HFFc6 (cell line): Measurements from ENCODE around the gene PDSS1. TPM values are rescaled to one million over a fixed set of nuclear protein-coding genes. Genes with fewer than 3 reads are reported as not detected.

ENCODE experiments used
- DNase-seq: peaks from one replicate; pipeline ENCODE4 v3.0.0-alpha.2; 2018
- H3K27ac Mint-ChIP-seq: 2 replicates; pipeline ENCODE4 v1.8.0; 2020; ENCODE audit warnings: mild to moderate bottlenecking, mixed read lengths
- H3K27me3 Mint-ChIP-seq: 2 replicates; pipeline ENCODE4 v1.8.0; 2021; ENCODE audit warnings: mild to moderate bottlenecking, moderate library complexity, mixed read lengths; ENCODE audit not compliant: insufficient read depth
- H3K36me3 Mint-ChIP-seq: 2 replicates; pipeline ENCODE4 v1.8.0; 2021; ENCODE audit warnings: low read depth, mixed read lengths
- H3K4me1 Mint-ChIP-seq: 2 replicates; pipeline ENCODE4 v1.8.0; 2020; ENCODE audit warnings: low read depth, mixed read lengths
- H3K4me3 Mint-ChIP-seq: 2 replicates; pipeline ENCODE4 v1.8.0; 2020; ENCODE audit warnings: mild to moderate bottlenecking, moderate library complexity, mixed read lengths
- H3K9me3 Mint-ChIP-seq: 2 replicates; pipeline ENCODE4 v1.8.0; 2020; ENCODE audit warnings: mild to moderate bottlenecking, mixed read lengths
- CTCF ChIP-seq: fragments of 200-600 bp; sonication (generic); IDR thresholded peaks from 2 replicates; pipeline ENCODE4 v1.5.0; 2021; ENCODE audit warnings: antibody characterized with exemption, mild to moderate bottlenecking
- total RNA-seq, 6 experiments: library from RNA; stranded (reverse); fragmentation: NEBNext Ultra II Directional; extraction: Animal tissue kit (Norgen Biotek cat#: 25700); gene quantifications; 2 replicates in 1 of 6; 3 replicates in 5 of 6; pipeline ENCODE4 v1.2.3, GENCODE V29; 2021

PDSS1 gene
- total RNA-seq, 6 experiments from 2014 or later: 5.0 to 9.7 (median 7.5) TPM

GRCh38 chr10:26759008-26759407 is 61.5 kb downstream of the PDSS1 start:
- Mint-ChIP-seq H3K4me1 (peaks cover 9% of the 10 kb centered on the region), H3K36me3 (peaks cover 18% of the 10 kb centered on the region), H3K27me3 (peaks cover 3% of the 10 kb centered on the region), H3K9me3 (no peaks in the 10 kb centered on the region), H3K4me3 (no peak overlapping the region), H3K27ac (no peak overlapping the region)
- no peak for DNase-seq
- TF ChIP-seq CTCF: no peak

- TF ChIP-seq CTCF: no peak
- Mint-ChIP-seq H3K4me1 (peaks cover 9% of the 10 kb centered on the region), H3K4me3 (no peak overlapping the region), H3K27ac (no peak overlapping the region; the same call in 1 of the 2 replicates), H3K9me3 (no peaks in the 10 kb centered on the region), H3K27me3 (peaks cover 3% of the 10 kb centered on the region), H3K36me3 (peaks cover 12% of the 10 kb centered on the region; the same call in 1 of the 2 replicates)
- no peak for DNase-seq
These were observed 68.0 kb downstream of the PDSS1 start for GRCh38 chr10:26765549-26765948.

GRCh38 chr10:26770069-26770468 is 72.6 kb downstream of the PDSS1 start:
- H3K4me1 Mint-ChIP-seq: peaks cover 20% of the 10 kb centered on the region
- no peak for TF ChIP-seq CTCF
- no peak overlapping the region for H3K4me3 Mint-ChIP-seq
- no peaks in the 10 kb centered on the region for H3K27me3 Mint-ChIP-seq
- H3K27ac Mint-ChIP-seq: no peak overlapping the region
- H3K9me3 Mint-ChIP-seq: no peaks in the 10 kb centered on the region
- peaks cover 5% of the 10 kb centered on the region; the same call in 1 of the 2 replicates for H3K36me3 Mint-ChIP-seq
- no peak for DNase-seq

GRCh38 chr10:26773633-26774032 is 76.1 kb downstream of the PDSS1 start:
- no peak overlapping the region for H3K4me3 Mint-ChIP-seq
- DNase-seq: no peak
- TF ChIP-seq CTCF: no peak
- no peaks in the 10 kb centered on the region for H3K36me3 Mint-ChIP-seq
- no peaks in the 10 kb centered on the region for H3K9me3 Mint-ChIP-seq
- no peaks in the 10 kb centered on the region; the same call in 1 of the 2 replicates for H3K27me3 Mint-ChIP-seq
- H3K4me1 Mint-ChIP-seq: peaks cover 21% of the 10 kb centered on the region
- no peak overlapping the region for H3K27ac Mint-ChIP-seq

GRCh38 chr10:26776258-26776657 is 78.8 kb downstream of the PDSS1 start:
- H3K4me3 Mint-ChIP-seq: no peak overlapping the region; the same call in 1 of the 2 replicates

More at GRCh38 chr10:26776258-26776657, 78.8 kb downstream of the PDSS1 start:
- no peak for TF ChIP-seq CTCF
- peaks cover 41% of the 10 kb centered on the region for H3K4me1 Mint-ChIP-seq
- no peaks in the 10 kb centered on the region for H3K9me3 Mint-ChIP-seq
- no peaks in the 10 kb centered on the region; the same call in 1 of the 2 replicates for H3K27me3 Mint-ChIP-seq
- H3K36me3 Mint-ChIP-seq: no peaks in the 10 kb centered on the region
- no peak overlapping the region; the same call in 1 of the 2 replicates for H3K27ac Mint-ChIP-seq
- DNase-seq: no peak
